Activated naive CD4-positive, alpha-beta T cell treated with anti-CD3 and anti-CD28 coated beads for 36 hours (primary cell): ENCODE measurements around the gene METTL23. TPM values are rescaled to one million over a fixed set of nuclear protein-coding genes. Genes with fewer than 3 reads are reported as not detected.
"Not testable (repeated sequence)": the region's sequence is repeated elsewhere in the genome, so short reads cannot be mapped to it uniquely, and the experiment has no call there.

Experiments
- CTCF ChIA-PET: fragments of 350-600 bp; sonication (Branson Sonifier 250); formaldehyde crosslinking; loops from one replicate; lab custom pipeline; 2021; ENCODE audit warnings: antibody characterized with exemption; lab: Charles Lee
- DNase-seq: peaks from one replicate; pipeline ENCODE4 v3.0.0-alpha.2; 2020
- H3K27ac Mint-ChIP-seq: one replicate; pipeline ENCODE4 v1.8.0; 2021; ENCODE audit warnings: mild to moderate bottlenecking, mixed read lengths
- H3K27me3 Mint-ChIP-seq: one replicate; pipeline ENCODE4 v1.8.0; 2021; ENCODE audit warnings: low read depth, mixed read lengths
- H3K36me3 Mint-ChIP-seq: one replicate; pipeline ENCODE4 v1.8.0; 2021; ENCODE audit warnings: low read depth, mixed read lengths
- H3K4me1 Mint-ChIP-seq: one replicate; pipeline ENCODE4 v1.8.0; 2021; ENCODE audit warnings: low read depth, mixed read lengths
- H3K4me3 Mint-ChIP-seq: one replicate; pipeline ENCODE4 v1.8.0; 2021; ENCODE audit warnings: mild to moderate bottlenecking, moderate library complexity, mixed read lengths
- H3K9me3 Mint-ChIP-seq: one replicate; pipeline ENCODE4 v1.8.0; 2021; ENCODE audit warnings: mixed read lengths
- intact Hi-C: fragments of 100-400 bp; cut with micrococcal nuclease; formaldehyde crosslinking; loops from one replicate; pipeline ENCODE4 v1.15.1; 2023
- total RNA-seq, 2 experiments: library from RNA; stranded (reverse); gene quantifications; one replicate each; pipeline ENCODE4 v1.2.3, GENCODE V29; 2021

Gene METTL23
- total RNA-seq, 2 experiments from 2014 or later, result 18.9 to 20.0 TPM

DNA sequence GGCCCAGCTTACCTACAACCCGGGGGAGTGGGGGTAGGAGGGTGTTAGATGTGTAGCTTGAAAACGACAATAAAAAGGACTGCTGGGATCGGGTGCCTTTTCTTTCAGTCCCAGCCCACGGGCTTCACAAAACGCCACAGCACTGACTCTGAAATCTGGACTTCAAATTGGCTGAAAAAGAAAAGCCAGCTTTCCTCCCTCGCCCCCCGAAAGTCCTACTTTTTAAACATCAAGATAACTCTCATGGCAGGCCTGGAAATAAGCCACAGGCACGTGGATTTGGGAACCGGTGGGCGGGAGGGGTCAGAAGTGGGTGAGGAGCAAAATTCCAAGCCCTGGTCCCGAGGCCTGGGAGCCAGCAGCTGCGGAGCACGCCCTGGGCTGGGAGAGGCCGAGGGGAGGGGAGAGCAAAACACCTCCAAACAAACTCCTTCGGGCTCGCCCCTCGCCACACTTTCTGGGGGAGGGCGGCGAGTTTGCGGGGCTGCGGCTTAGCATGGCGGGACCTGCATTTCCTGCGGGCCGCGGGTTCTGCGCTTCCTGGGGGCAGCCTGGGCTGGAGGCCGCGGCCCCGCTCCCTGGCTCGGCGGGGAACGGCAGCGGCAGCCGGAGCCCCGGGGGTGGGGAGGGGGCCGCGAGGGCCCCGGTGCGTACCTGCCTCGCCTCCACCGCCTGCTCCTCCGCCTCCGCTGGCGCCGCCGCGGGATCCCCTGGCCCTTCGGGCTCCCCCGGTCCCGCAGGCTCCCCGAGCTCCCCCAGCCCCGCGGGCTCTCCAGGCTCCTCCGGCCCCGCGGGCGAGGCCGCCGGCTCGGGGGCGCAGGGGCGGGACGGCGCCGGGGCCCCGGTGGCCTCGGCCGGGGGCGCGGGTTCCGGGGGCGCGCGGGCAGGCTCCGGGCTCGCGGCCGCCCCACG lies 16.4 kb upstream of the METTL23 start:
- H3K4me1 Mint-ChIP-seq, result peaks cover 19% of the 10 kb centered on the region
- peak overlapping the region; percentile 46 for H3K4me3 Mint-ChIP-seq
- H3K9me3 Mint-ChIP-seq, DNase-seq, H3K36me3 Mint-ChIP-seq, CTCF ChIA-PET, H3K27me3 Mint-ChIP-seq, H3K27ac Mint-ChIP-seq: not testable (repeated sequence)
- intact Hi-C loops, result loop anchor here (5.0 kb wide), 1 partner anchor 127 kb away; no protein-coding TSS in a partner anchor

DNA sequence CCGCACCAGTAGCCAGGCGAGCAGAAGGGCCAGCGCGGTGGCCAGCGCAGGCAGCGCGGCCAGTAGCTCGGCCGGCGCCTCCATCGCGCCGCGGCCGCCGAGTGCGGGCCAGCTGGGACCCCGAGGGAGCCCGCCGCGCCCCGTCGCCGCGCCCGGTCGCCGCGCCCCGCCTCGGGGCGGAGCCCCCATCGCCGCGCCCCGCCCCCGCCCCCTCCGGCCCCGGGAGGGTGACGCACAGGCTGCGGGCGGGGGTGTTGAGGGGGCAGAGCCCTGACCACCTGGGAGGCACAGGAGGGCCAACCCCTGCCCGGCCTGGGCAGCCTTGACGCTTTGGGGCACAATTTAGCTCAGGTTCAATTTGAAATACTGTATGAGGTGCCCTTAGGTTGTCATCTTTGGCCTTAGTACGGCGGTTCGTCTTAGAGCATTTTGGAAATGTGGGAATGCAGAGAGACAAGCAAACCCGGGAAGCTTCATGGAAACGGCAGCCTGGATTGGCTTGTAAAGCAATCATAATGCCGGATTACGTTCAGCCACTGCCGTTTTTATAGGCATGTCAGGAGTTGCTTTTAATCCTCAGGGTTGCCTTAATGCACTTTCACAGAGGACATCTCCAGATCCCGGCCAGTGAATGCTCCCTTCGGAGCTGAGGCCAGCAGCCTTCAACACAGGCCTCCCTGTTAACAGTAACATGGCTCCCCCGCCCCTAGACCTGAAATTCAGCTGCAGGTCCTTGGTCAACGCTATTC lies 15.6 kb upstream of the METTL23 start, which contains the start of gene MXRA7:
TSS of gene MXRA7 (minus strand) at position 103 of the 749 bp plus-strand sequence. CDS start at position 84, 19 bp downstream.
- CTCF ChIA-PET, result interaction anchor here (1.3 kb wide), 1 partner anchor 29 kb away, joined by 5 read pairs; no protein-coding TSS in a partner anchor
- peak; percentile 53 for DNase-seq
- intact Hi-C loops, result loop anchor here (5.0 kb wide), 1 partner anchor 126 kb away; no protein-coding TSS in a partner anchor
- Mint-ChIP-seq H3K9me3 (no peaks in the 10 kb centered on the region), H3K27me3 (no peaks in the 10 kb centered on the region), H3K4me1 (peaks cover 27% of the 10 kb centered on the region), H3K36me3 (peaks cover 5% of the 10 kb centered on the region), H3K4me3 (peak within 1 kb of the TSS; percentile 58), H3K27ac (no peak within 1 kb of the TSS)

DNA sequence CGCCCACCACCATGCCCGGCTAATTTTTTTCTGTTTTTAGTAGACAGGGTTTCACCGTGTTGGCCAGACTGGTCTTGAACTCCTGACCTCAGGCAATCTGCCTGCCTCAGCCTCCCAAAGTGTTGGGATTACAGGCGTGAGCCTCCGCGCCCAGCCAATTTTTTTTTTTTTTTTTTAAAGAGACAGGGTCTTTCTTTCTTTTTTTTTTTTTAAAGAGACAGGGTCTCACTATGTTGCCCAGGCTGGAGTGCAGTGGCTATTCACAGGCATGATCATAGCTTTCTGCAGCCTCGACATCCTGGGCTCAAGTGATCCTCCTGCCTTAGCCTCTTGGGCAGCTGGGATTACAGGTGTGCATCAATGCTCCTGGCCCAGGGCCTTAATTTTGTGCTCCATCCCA lies 14.3 kb upstream of the METTL23 start:
- H3K27me3 Mint-ChIP-seq, DNase-seq, H3K4me3 Mint-ChIP-seq, H3K36me3 Mint-ChIP-seq, H3K9me3 Mint-ChIP-seq, H3K27ac Mint-ChIP-seq: not testable (repeated sequence)
- intact Hi-C loops, result loop anchor here (5.0 kb wide), 1 partner anchor 125 kb away; no protein-coding TSS in a partner anchor
- H3K4me1 Mint-ChIP-seq, result peaks cover 31% of the 10 kb centered on the region
- CTCF ChIA-PET, result interaction anchor here (0.7 to 2.9 kb wide), 4 partner anchors 10 to 232 kb away, joined by 3 to 25 read pairs (median 4); no protein-coding TSS in a partner anchor

DNA sequence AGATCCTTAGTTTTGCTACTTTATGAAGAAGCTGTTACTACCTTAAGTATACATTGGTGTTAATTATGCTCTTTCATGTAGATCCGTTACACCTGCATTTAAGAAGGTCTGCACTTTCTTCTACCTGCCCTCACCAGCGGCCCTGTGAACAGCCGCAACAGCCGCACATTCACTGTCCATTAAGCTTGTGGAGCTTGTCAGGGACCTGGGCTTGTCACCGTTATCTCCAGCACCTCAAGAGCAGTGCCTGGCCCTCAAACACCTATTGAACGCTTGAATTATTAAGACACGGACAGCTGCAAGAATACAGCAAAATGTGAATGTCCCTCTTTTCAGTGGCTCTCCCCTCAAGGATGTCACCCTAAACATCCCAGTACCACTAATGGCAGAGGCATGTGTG lies 12.9 kb upstream of the METTL23 start:
- peaks cover 13% of the 10 kb centered on the region for H3K36me3 Mint-ChIP-seq
- no peaks in the 10 kb centered on the region for H3K9me3 Mint-ChIP-seq

DNA sequence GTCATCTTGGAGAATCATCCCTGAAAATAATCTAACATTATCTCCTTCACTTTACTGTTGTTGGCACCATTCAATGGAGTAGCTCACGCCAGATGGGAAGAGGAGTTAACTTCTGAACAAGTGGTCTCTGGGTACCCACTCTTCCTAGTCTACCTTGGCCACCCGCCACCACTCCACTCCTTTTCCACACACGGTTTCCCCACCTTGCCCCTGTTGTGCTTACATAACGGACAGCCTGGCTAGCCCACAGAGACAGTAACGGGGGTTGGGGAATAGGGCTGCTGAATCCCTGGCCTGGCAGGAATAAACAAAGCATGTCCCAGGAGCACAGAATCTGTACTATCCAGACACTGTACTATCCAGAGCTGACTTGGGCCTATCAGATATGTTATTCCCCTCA lies 12.3 kb upstream of the METTL23 start:
- no peak for DNase-seq
- Mint-ChIP-seq H3K27me3 (no peaks in the 10 kb centered on the region), H3K36me3 (peaks cover 19% of the 10 kb centered on the region), H3K4me3 (no peak overlapping the region), H3K27ac (no peak overlapping the region), H3K9me3 (no peaks in the 10 kb centered on the region), H3K4me1 (peaks cover 31% of the 10 kb centered on the region)
- CTCF ChIA-PET, result interaction anchor here (0.7 to 2.9 kb wide), 20 partner anchors 10 to 649 kb away, joined by 3 to 25 read pairs (median 4); partner anchors contain the start of genes JMJD6, METTL23 and ST6GALNAC1
- intact Hi-C loops, result loop anchor here (5.0 kb wide), 1 partner anchor 123 kb away; no protein-coding TSS in a partner anchor

More for the DNA sequence above, 12.9 kb upstream of the METTL23 start:
- Mint-ChIP-seq H3K4me1 (peaks cover 31% of the 10 kb centered on the region), H3K27ac (no peak overlapping the region), H3K4me3 (no peak overlapping the region), H3K27me3 (no peaks in the 10 kb centered on the region)
- no peak for DNase-seq
- intact Hi-C loops, result loop anchor here (1.0 to 5.0 kb wide), 2 partner anchors 124 to 343 kb away; no protein-coding TSS in a partner anchor
- CTCF ChIA-PET, result interaction anchor here (0.7 to 2.9 kb wide), 16 partner anchors 10 to 193 kb away, joined by 3 to 25 read pairs (median 4); partner anchors contain the start of gene ST6GALNAC1

DNA sequence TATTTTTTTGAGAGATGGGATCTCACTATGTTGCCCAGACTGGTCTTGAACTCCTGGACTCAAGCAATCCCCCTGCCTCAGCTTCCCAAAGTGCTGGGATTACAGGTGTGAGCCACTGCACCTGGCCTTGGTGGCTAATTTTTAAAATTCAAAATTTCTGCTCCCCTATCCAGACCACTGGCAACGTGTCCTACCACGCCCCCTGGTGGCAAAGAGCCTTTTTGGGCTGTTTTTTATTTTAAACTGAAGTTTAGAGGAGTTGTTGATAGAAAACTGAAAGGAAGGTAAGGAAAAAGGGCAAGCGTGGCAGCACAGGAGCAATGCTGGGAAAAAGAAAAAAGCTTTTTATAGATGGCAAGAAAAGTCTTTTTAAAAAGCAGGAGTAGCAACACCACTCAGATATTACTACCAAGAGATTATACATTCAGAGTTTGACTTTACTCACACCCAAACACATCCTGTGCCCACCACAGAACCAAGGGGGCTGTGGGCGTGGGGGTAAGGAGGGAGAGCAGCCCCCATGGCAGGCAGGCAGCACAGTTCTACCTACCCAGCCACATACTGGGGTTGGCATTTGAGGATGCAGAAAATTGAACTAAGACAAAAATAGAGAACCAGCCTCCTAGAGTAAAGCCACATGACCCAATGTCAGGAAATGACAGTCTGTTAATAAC lies 11.7 kb upstream of the METTL23 start:
- Mint-ChIP-seq H3K36me3 (peaks cover 20% of the 10 kb centered on the region), H3K4me1 (peaks cover 32% of the 10 kb centered on the region), H3K27me3 (no peaks in the 10 kb centered on the region), H3K27ac (peak overlapping the region; percentile 82), H3K4me3 (no peak overlapping the region), H3K9me3 (no peaks in the 10 kb centered on the region)
- CTCF ChIA-PET, result interaction anchor here (0.6 to 2.9 kb wide), 16 partner anchors 9 to 649 kb away, joined by 3 to 25 read pairs (median 4); partner anchors contain the start of genes JMJD6 and METTL23
- intact Hi-C loops, result loop anchor here (1.0 to 5.0 kb wide), 2 partner anchors 122 to 192 kb away; no protein-coding TSS in a partner anchor
- peak; percentile 90 for DNase-seq

DNA sequence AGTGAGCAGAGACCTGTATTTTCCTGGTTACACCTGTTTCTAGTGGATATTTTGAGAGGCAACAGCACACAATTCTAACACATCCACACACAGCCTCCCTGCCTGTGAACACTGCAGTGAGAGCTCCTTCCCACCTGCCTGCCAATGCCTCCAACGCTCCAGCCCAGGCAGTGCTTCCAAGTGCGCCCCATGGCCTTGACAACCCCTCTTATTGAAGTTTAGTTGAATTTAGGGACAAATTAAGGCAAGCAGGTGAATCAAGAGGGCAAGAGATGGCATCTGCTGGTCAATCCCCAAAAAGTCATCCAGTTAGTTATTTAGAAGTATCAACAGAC lies 11.2 kb upstream of the METTL23 start:
- H3K9me3 Mint-ChIP-seq, result no peaks in the 10 kb centered on the region
- H3K36me3 Mint-ChIP-seq, result peaks cover 22% of the 10 kb centered on the region
- no peaks in the 10 kb centered on the region for H3K27me3 Mint-ChIP-seq
- H3K27ac Mint-ChIP-seq, result peak overlapping the region; percentile 82
- intact Hi-C loops, result loop anchor here (1.0 kb wide), 1 partner anchor 192 kb away; no protein-coding TSS in a partner anchor
- CTCF ChIA-PET, result interaction anchor here (0.6 to 2.8 kb wide), 10 partner anchors 11 to 279 kb away, joined by 3 to 10 read pairs (median 4); no protein-coding TSS in a partner anchor
- H3K4me3 Mint-ChIP-seq, result no peak overlapping the region
- peaks cover 33% of the 10 kb centered on the region for H3K4me1 Mint-ChIP-seq
- DNase-seq, result no peak

DNA sequence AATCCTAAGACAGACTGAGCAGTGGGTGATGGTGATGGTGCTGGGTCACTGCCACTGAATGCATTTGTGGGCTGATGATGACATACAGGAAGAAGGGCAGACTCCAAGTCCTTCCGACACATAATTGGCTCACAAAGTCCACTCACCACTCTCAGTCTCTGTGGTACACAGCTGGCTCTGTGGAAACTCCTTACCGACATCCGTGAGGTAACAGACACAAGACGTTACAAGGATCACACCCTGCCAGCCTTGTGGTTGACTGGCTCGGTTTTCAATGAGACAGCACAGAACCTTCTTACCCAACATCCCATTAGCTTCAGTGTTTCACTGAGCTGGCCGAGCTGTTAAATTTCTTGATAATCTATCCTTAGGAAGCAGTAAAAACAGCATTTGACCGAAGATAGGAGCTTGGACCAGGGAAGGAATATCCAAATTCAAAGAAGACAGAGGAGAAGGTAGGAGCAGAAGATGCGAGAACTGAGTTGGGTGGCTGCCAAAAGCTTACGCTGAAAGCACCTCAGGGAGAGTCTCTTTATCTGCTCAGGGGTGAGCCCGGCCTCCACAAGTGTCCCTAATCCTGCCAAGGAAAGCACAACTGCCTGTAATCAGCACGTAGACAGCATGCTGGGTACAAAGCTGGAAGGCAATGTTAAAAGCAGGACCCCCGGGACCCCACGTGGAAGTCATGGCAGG lies 10.3 kb upstream of the METTL23 start:
- peak; percentile 56 for DNase-seq
- H3K27ac Mint-ChIP-seq, result peak overlapping the region; percentile 82
- peaks cover 28% of the 10 kb centered on the region for H3K36me3 Mint-ChIP-seq
- peaks cover 31% of the 10 kb centered on the region for H3K4me1 Mint-ChIP-seq
- H3K9me3 Mint-ChIP-seq, result no peaks in the 10 kb centered on the region
- CTCF ChIA-PET, result interaction anchor here (0.8 to 2.2 kb wide), 5 partner anchors 13 to 92 kb away, joined by 3 to 6 read pairs (median 3); no protein-coding TSS in a partner anchor
- no peak overlapping the region for H3K4me3 Mint-ChIP-seq
- intact Hi-C loops, result no loop called here
- no peaks in the 10 kb centered on the region for H3K27me3 Mint-ChIP-seq

DNA sequence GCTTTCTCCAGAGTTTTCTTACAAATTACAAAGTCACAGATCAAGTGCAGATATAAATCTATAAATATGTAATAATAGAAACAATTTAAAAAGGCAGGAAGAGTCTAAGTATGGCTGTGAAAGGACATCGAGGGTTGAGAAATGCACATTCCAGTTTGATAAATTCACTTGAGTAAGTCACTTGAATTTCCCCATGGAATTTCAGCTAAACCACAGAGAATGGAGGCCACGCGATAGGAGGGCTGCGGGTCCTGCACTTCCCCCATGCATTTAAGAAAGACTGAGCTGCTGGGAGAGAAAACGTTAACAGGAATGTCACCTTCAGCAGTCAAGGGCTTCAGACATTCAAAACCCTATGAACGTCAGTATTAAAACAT lies 9.8 kb upstream of the METTL23 start:
- DNase-seq, result no peak
- intact Hi-C loops, result no loop called here
- Mint-ChIP-seq H3K9me3 (no peaks in the 10 kb centered on the region), H3K27me3 (no peaks in the 10 kb centered on the region), H3K27ac (peak overlapping the region; percentile 82), H3K36me3 (peaks cover 33% of the 10 kb centered on the region), H3K4me1 (peaks cover 35% of the 10 kb centered on the region), H3K4me3 (no peak overlapping the region)
- CTCF ChIA-PET, result interaction anchor here (0.8 to 2.2 kb wide), 4 partner anchors 15 to 93 kb away, joined by 3 to 6 read pairs (median 3); no protein-coding TSS in a partner anchor

DNA sequence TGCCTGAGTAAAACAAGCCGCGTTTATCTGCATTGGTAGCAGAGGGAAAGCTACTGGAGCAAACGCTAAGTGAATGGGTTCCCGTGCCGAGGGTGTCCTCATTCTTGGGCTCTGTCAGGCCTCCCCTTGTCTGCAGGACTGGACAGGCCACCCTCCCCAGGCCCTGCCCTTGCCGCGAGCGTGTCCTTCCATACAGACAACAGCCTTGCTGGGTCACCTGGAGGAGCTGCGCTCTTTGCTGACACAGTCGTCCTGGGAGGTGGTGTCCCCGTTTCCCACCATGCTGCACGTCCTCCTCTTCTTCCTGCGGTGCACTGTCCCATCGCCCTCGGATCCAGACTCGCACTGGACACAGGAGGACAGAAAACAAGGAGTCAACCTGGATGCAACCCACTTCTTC lies 8.1 kb upstream of the METTL23 start:
- CTCF ChIA-PET, result interaction anchor here (1.0 kb wide), 1 partner anchor 64 kb away, joined by 3 read pairs; no protein-coding TSS in a partner anchor
- H3K9me3 Mint-ChIP-seq, result no peaks in the 10 kb centered on the region
- no peak overlapping the region for H3K4me3 Mint-ChIP-seq
- no peak overlapping the region for H3K27ac Mint-ChIP-seq
- H3K4me1 Mint-ChIP-seq, result peaks cover 42% of the 10 kb centered on the region
- H3K36me3 Mint-ChIP-seq, result peaks cover 45% of the 10 kb centered on the region
- intact Hi-C loops, result no loop called here
- no peak for DNase-seq
- H3K27me3 Mint-ChIP-seq, result no peaks in the 10 kb centered on the region

DNA sequence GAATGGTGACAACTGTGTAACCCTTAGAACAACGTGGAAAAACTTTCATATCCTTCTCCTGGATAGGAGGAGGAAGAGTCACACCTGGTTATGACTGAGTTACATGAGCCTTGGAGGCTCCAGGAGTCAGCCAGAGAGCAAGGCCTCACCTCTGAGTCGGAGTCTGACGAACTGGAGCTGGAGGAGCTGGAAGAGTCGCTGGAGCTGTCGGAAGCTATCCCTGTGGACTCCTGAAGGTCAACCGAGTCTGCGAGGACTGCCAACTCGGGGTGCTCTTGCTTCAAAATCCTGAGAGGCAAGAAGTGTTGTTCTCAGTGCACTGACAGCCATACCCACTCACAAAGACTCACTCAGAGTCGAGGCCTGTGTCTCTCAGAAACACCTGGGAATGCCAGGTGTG lies 6.4 kb upstream of the METTL23 start:
- H3K27ac Mint-ChIP-seq, result no peak overlapping the region
- H3K4me3 Mint-ChIP-seq, result no peak overlapping the region
- no peak for DNase-seq
- peaks cover 44% of the 10 kb centered on the region for H3K4me1 Mint-ChIP-seq
- no peaks in the 10 kb centered on the region for H3K9me3 Mint-ChIP-seq
- CTCF ChIA-PET, result no interaction called here
- H3K27me3 Mint-ChIP-seq, result no peaks in the 10 kb centered on the region
- intact Hi-C loops, result no loop called here
- peaks cover 60% of the 10 kb centered on the region for H3K36me3 Mint-ChIP-seq
